SH-SY5Y (cell line): Measurements from ENCODE around the gene TIMM10B.

Experiments
- GATA2 ChIP-seq: IDR thresholded peaks from 2 replicates; pipeline ENCODE4 v1.6.1; 2011; ENCODE audit warnings: mild to moderate bottlenecking, low read depth, low read length
- GATA3 ChIP-seq: IDR thresholded peaks from 2 replicates; pipeline ENCODE4 v1.6.1; 2011; ENCODE audit warnings: low read depth, mild to moderate bottlenecking, low read length, moderate library complexity

The TIMM10B gene

GRCh38 chr11:6481924-6482275 is 599 bp downstream of the TIMM10B start:
- TF ChIP-seq GATA3: no peak
- no peak for TF ChIP-seq GATA2

DNA sequence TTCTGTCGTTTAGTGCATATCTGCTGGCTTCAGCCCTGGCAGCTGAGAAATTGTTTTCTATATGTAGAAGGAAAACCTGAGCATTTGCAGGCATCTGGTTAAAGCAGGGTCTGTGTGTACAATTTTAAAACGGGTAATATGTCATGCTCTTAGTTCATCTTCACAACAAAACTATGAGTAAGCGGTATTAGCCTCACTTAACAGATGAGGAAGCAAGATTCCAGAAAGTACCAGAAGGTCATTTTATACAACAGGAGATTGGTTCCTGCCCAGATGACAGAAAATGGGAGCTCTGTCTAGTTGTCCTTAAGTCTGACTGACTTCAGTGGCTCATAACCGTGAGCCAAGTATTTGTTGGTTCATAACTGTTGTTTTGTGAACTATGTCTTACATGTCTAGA is 1.1 kb downstream of the TIMM10B start:
- TF ChIP-seq GATA2 (no peak), GATA3 (no peak)

- TF ChIP-seq GATA3 (no peak), GATA2 (no peak)
These were observed 1.7 kb downstream of the TIMM10B start for GRCh38 chr11:6483015-6483414.

GRCh38 chr11:6485661-6486060 is 4.4 kb downstream of the TIMM10B start:
- TF ChIP-seq GATA3: no peak
- TF ChIP-seq GATA2: no peak

- no peak for TF ChIP-seq GATA3
- TF ChIP-seq GATA2: no peak
These were observed 5.0 kb downstream of the TIMM10B start for GRCh38 chr11:6486256-6486655.

- TF ChIP-seq GATA2 (no peak), GATA3 (no peak)
These were observed 5.6 kb downstream of the TIMM10B start for GRCh38 chr11:6486938-6487337.

GRCh38 chr11:6488342-6488741 is 7.0 kb downstream of the TIMM10B start:
- TF ChIP-seq GATA2 (no peak), GATA3 (no peak)

GRCh38 chr11:6488821-6489220 is 7.5 kb downstream of the TIMM10B start:
- no peak for TF ChIP-seq GATA3
- TF ChIP-seq GATA2: no peak

GRCh38 chr11:6489306-6489705 is 8.0 kb downstream of the TIMM10B start:
- TF ChIP-seq GATA3: no peak

GRCh38 chr11:6497069-6497839 is 16.0 kb downstream of the TIMM10B start, which contains the start of gene DNHD1:
Gene DNHD1, plus strand, starts transcription at chr11:6497280. Its CDS starts 936 bp downstream, at chr11:6498216.
- TF ChIP-seq GATA2: no peak

DNA sequence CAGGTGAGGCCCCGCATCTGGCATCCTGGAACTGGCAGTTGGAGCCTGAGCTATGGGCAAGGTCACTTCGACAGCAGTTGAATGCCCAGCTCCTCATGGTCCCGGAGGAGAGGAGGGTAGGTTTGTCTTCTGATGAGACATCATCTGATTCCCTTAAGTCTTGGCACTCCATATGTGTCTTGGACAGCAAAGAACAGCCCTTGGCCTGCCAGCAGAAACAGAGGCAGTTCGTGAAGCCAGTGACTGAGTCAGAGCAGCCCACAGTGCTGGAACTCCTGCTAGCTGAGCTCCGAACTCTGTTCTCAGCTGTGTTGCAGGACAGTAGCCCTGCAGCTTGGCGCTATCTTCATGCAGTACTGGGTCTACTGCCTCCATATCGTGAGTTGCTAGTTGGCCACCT is 16.8 kb downstream of the TIMM10B start:
- TF ChIP-seq GATA2 (no peak), GATA3 (no peak)

DNA sequence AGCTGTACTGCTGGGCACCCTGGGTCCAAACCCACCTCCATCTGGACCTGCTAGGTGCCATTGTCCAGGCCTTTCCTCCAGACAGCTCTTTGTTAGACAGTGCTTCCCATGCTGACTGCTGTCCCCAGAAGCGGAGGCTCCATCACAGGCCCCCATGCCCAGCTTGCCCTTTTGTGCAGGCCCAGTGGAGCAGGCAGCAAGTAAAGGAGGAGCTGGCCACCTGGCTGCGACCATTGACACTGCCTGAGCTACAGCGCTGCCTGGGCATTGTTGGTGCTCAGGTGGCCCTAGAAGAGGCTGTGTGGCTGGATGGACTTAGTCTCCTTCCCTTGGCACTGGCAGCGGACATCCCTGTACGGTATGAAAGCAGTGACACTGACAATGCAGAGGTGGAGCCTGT is 17.2 kb downstream of the TIMM10B start:
- TF ChIP-seq GATA2 (no peak), GATA3 (no peak)

DNA sequence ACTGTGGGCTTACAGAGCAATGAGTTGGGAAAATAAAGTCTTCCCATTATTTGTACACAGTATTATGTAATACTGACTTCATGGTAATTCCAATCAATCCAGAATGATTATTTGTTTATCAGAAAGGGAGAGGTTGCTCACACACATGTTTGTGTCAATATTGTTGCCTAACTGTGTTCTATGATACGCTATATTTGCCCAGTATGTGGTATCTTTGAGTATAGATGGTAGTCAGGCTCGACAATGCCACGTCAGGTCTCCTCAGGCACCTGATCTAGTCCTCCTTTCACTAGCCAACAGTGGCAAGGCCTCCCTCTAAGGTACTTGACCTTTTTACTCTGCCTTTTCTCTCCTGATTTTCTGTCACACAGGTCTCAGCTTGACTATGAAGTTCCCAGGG is 21.1 kb downstream of the TIMM10B start:
- no peak for TF ChIP-seq GATA3
- no peak for TF ChIP-seq GATA2

- TF ChIP-seq GATA3 (no peak), GATA2 (no peak)
These were observed 22.9 kb downstream of the TIMM10B start for GRCh38 chr11:6504166-6504565.

DNA sequence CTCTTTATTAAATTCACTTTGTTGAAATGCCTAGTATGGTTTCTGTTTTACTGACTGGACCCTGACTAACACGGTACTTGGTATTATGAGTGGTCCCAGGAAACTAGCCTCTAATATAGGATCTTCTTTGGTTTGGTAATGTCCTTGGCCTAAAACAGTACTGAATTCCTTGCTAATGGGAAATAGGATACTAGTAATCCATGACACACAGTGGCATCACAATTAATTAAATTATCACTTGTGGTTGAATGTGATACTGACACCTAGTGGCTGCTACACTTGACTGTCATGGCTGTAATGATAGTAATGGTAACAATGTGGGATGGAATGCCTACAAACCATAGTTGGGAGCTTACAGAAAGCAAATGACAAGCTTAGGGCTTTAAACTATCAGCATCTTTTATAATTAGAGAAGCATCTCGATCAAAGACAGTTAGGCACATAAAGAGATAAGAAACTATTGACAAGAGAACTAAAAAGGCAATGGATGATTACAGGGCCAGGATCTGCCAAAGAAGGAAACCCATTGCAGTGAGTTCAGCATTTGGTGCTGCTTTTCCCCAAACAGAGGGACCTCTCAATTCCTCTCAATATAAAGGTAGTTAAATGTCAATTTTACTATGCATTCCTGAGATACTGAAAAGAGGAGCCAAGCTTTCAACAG is 24.4 kb downstream of the TIMM10B start:
- TF ChIP-seq GATA2 (no peak), GATA3 (no peak)
